Activated CD8-positive, alpha-beta memory T cell treated with anti-CD3 and anti-CD28 coated beads, Interleukin-2, amount 50 U/mL, for 1 hour (primary cell): ENCODE data around the gene MRPL4.

Experiments used
- DNase-seq: peaks from one replicate; pipeline ENCODE4 v3.0.0-alpha.2; 2020; ENCODE audit errors: extremely low read depth

MRPL4 gene

DNA sequence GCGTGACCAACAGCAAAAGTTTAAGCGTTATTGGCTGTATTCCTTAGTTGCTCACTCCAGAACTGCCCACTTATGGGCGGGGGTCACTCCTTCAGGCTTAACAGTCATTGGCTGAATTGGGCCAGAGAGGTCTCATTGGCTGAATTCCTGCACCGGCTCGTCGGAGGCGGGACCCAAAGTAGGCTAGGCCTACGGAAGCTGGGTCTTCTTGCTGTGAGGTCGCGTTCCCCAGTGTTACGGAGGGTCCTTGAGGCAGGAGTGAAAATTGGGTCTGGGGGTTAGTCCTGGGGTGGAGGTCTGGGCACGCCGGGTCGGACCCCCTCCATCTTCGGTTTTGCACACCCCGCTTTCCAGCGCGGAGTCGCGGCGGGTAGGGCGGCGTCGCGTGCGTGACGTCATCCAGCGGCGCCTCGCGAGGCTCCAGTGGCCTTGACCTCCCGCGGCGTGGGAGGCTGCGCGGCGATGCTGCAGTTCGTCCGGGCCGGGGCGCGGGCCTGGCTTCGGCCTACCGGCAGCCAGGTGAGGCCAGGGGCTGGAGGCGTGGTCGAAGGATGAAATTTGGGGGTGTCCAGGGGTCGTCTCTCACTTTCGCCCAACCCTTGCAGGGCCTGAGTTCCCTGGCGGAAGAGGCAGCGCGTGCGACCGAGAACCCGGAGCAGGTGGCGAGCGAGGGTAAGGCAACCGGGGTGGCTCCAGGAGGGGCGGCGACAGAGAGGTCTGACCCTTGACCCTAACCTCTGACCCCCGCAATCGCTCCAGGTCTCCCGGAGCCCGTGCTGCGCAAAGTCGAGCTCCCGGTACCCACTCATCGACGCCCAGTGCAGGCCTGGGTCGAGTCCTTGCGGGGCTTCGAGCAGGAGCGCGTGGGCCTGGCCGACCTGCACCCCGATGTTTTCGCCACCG is at the start of gene MRPL4:
MRPL4 (plus strand) TSS at position 423 of the 903 bp plus-strand sequence; CDS start at position 463, 40 bp downstream.
- peak; percentile 94 for DNase-seq

- no peak for DNase-seq
Measured at GRCh38 chr19:10203686-10204085, 48.3 kb upstream of the MRPL4 start.

DNA sequence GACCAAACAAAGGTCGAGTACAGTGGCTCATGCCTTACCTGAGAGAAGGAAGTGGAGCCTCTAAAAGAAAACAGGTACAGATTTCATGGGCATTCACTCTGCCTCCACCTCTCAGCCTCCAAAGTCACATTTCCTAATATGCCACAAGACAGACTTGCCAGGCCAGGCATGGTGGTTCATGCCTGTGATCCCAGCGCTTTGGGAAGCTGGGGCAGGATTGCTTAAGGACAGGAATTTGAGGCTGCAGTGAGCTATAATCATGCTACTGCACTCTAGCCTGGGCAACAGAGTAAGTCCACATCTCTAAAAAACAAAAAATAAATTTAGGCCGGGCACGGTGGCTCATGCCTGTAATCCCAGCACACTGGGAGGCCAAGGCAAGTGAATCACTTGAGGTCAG is 46.4 kb upstream of the MRPL4 start:
- no peak for DNase-seq

DNA sequence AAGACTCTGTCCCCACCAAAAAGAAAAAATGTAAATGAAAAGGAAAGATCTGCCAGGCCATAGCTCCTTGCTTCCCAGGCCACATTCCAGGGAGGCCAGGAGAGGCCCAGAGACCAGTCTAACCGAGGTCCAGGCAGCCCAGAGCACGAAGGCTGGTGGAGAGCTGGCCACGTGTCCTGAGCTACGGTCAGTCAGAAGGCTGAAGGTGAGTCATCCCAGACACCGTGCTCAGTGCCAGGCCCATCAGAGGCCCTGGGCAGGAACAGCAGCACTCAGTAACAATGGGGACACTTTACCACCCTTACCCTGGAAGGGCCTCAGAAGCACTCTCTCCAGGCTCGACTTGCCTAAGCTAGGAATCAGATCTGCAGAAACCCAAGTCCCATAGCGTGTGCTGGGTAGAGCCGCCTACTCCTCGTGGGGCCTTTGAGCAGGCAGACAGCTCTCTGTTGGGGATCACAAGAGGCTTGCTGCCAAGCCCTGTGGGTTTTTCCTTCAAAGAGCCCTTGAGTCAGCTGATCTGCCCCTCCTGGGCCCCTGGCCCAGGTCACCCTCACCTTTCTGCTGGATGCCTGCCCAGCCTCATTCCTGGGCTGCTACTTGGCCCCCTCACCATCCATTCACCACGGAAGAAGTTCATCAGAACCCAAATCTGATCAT is 45.7 kb upstream of the MRPL4 start:
- no peak for DNase-seq

DNA sequence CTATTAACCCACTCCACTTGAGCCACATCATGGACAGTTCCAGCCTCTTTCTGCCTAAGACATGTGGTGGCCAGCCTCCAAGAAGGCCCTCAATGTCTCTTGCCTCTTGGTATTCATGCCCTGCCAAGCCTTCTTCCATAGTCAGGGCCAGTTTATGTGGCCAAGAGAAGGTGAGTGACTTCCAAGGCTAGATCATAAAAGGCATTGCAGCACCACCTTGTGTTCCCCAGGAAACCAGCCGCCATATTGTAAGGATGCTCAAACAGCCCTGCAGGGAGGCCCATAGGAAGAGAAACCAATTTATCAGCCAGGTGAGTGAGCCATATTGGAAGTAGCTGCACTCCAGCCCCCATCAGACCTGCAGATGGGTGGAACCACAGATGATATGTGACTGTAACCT is 45.0 kb upstream of the MRPL4 start:
- no peak for DNase-seq

DNA sequence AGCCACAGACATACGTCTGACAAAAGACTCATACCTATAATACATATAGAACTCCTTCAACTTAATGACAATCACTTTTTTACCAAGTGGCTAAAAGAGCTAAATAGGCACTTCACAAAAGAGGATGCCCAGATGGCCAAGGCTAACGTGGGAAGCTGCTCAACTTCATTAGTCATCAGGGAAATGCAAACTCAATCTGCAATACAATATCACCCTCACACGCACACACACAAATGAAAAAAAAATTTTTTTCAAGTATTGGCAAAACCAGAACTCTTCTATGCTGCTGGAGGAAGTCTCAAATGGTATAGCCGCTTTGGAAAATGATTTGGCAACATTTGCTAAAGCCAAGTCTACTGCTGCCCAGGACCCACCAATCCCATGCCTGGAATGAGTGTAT is 42.7 kb upstream of the MRPL4 start:
- DNase-seq = no peak

GRCh38 chr19:10211061-10211460 is 41.0 kb upstream of the MRPL4 start:
- DNase-seq = no peak

DNA sequence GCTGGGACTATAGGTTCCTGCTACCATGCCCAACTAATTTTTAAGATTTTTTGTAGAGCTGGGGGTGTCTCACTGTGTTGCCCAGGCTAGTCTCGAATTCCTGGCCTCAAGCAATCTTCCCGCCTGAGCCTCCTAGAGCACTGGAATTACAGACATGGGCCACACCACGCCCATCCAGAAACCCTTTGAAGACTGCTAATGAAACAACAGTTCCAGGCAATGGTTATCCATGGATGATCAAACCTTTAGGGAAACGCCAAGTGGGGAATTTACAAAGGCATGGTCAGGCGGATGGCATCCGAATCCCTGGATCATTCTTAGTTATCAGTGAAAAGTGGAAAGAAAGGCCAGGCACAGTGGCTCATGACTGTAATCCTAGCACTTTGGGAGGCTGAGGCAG is 40.3 kb upstream of the MRPL4 start:
- DNase-seq = no peak

- DNase-seq = no peak
Measured at GRCh38 chr19:10214784-10215183, 37.2 kb upstream of the MRPL4 start.

DNA sequence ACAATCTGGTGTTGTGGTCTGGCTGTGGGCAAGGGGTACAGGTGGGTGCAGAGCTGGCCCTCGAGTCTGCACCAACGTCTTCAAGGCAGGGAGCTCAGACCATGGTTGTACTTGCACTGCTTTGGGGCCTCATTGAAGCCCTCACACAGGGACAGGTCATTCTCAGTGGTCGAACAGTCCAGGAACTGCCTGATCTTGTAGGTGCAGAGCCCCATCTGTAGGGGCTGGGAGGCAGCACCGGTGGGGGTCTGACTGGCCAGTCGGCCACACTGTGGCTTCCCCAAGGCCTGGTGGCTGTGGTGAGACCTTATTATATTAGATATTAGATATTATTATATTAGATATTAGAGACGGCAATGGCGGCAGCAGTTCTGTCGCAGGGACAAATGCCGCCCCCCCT is 34.9 kb upstream of the MRPL4 start:
- DNase-seq = no peak

- DNase-seq = no peak
Measured at GRCh38 chr19:10219678-10220077, 32.3 kb upstream of the MRPL4 start.

- no peak for DNase-seq
Measured at GRCh38 chr19:10220695-10221094, 31.3 kb upstream of the MRPL4 start.

GRCh38 chr19:10222201-10222890 is 29.7 kb upstream of the MRPL4 start:
- no peak for DNase-seq

- DNase-seq = no peak
Measured at GRCh38 chr19:10223488-10224213, 28.4 kb upstream of the MRPL4 start.

DNA sequence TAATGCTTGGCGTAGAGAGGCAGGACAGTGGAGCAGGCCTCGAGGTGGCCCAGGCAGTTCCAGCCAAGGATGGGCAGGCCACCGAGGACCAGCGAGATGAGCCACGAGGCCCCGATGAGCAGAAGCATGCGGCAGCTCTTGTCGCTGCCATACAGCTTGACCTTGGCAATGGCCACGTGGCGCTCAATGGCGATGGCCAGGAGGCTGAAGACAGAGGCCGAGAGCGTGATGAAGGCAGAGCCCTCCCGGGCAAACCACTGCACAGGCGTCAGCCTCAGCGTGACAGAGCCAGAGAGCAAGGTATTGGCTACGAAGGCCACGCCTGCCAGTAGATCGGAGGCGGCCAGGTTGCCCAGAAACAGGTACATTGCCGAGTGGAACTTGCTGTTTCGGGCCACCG is 27.7 kb upstream of the MRPL4 start:
- DNase-seq = no peak

GRCh38 chr19:10226021-10226375 is 26.0 kb upstream of the MRPL4 start:
- no peak for DNase-seq

DNA sequence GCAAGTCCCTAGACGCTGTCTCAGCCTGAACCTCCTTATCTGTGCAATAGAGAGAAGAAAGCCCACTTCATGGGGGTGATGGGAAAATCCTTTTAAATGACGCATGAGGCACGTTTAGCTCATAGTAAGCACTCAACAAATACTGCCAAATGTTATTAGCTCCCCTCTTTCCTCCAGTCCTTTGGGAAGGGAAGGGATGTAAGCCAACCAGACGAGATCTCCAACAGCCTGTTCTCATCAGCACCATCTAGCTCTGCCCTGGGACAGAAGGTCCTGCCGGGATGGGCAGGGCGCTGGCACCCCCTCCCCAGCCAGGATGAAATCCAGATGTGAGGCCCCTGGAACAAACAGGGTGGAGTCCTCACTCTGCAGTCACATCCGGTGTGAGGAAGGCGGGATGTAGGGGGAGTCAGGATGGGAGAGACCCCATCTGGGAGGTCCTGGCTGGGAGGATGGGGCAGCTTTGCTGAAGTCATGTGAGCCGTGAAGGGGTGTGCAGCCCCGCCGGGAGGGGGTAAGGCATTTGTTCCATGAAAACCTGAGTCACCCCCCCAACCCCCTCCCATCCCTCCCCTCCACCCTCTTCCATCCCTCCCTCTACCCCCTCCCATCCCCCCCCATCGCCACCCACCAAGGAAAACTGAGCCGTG is 25.5 kb upstream of the MRPL4 start:
- no peak for DNase-seq

DNA sequence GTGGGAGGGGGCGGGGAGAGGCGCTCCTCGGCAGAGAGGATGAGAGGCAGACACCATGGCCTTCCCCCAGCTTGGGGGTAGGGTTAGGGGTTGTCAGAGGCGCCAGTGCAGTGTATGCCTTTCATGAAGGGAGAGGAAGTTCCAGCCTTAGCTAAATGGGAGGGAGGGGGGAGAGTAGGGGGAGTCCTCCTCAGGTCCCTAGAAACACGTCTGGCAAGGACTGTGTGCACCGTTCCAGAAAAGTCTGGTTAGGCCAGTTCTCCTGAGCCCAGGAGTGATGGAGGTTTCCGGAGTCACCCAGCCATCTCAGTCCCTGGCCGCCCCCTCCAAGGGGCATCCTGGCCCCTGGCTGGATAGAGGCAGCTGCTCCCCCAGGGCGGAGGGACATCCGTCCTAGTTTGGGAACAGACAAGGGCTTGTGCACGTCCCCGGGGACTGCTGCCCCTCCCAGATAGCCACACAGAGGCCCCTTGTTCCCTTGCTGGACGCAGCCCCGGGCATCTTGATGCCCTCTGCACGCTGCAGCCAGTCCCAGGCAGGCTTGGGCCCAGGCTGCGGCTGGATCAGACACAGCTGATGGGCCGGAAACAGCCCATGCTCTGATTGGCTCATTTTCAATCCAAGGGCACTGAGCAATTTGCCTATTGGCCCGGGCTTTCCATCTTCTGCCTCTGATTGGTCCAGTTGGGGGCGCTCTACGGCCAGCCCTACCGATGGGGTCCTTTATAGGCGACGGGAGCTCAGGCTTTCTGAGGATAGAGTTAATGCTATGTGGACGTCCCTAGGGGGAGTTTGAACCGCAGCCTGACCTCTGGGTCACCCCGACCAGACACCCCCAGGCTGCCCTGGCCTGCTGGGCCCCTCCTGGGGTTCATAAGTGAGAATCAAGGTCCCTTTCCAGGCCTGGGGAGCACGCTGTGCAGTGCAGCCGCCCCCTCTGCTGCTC is 24.7 kb upstream of the MRPL4 start:
- DNase-seq = no peak

GRCh38 chr19:10228393-10228792 is 23.6 kb upstream of the MRPL4 start:
- no peak for DNase-seq

- DNase-seq = no peak
Measured at GRCh38 chr19:10228920-10229319, 23.1 kb upstream of the MRPL4 start.
